B cell (primary cell): ENCODE results near the gene B3GALT6. TPM values are rescaled to one million over a fixed set of nuclear protein-coding genes. Genes with fewer than 3 reads are reported as not detected.

ENCODE experiments used
- ATAC-seq: fragments of 200-7000 bp; cut with Tn5 transposase; one replicate; pipeline ENCODE4 v1.10.0; 2021; ENCODE audit warnings: low read depth, mild to moderate bottlenecking, moderate number of reproducible peaks, moderate library complexity
- CTCF ChIA-PET: fragments of 350-600 bp; sonication (Branson Sonifier 250); formaldehyde crosslinking; loops from one replicate; lab custom pipeline; 2021; ENCODE audit warnings: antibody characterized with exemption, inconsistent platforms; lab: Charles Lee
- POLR2A ChIA-PET: fragments of 350-600 bp; sonication (Branson Sonifier 250); formaldehyde crosslinking; loops from one replicate; lab custom pipeline; 2021; ENCODE audit warnings: antibody characterized with exemption; lab: Charles Lee
- DNase-seq: peaks from one replicate; pipeline ENCODE4 v3.0.0; 2013
- H2AFZ ChIP-seq: 2 replicates; pipeline ENCODE4 v1.6.1; 2012; ENCODE audit warnings: mild to moderate bottlenecking, low read depth, low read length; ENCODE audit not compliant: insufficient read depth, poor library complexity, severe bottlenecking
- H3K27ac ChIP-seq, 2 donors: 1 replicate in 1 of 2; 2 replicates in 1 of 2; pipeline ENCODE4 v1.5.1; 2012 to 2013; ENCODE audit warnings: low read length in 2 of 2, mild to moderate bottlenecking in 2 of 2, moderate library complexity in 1 of 2
- H3K27me3 ChIP-seq, 4 experiments: fragments of 200-600 bp in 1 of 4; sonication (generic) in 1 of 4; replicated peaks in 1 of 4; 1 replicate in 2 of 4; 2 replicates in 2 of 4; pipeline versions ENCODE4 v1.6.1 to v1.7.0; 2013 to 2016; ENCODE audit warnings: low read length in 3 of 4, mild to moderate bottlenecking in 2 of 4, mixed read lengths in 1 of 4, moderate library complexity in 1 of 4; ENCODE audit not compliant: insufficient read depth in 4 of 4, control insufficient read depth in 3 of 4; ENCODE audit errors: control extremely low read depth in 1 of 4
- H3K36me3 ChIP-seq, 2 experiments: replicated peaks in 1 of 2; 1 replicate in 1 of 2; 2 replicates in 1 of 2; pipeline versions ENCODE4 v1.6.1 to v1.7.1; 2013; ENCODE audit warnings: low read length in 1 of 2; ENCODE audit not compliant: insufficient read depth in 2 of 2, control insufficient read depth in 1 of 2; ENCODE audit errors: control extremely low read depth in 1 of 2, extremely low read depth in 1 of 2
- H3K4me1 ChIP-seq, 2 donors: fragments of 200-600 bp in 1 of 2; sonication (generic) in 1 of 2; 1 replicate in 1 of 2; 2 replicates in 1 of 2; pipeline versions ENCODE4 v1.5.1 to v1.6.1; 2013 to 2017; ENCODE audit warnings: low read length in 2 of 2; ENCODE audit not compliant: control insufficient read depth in 2 of 2, insufficient read depth in 2 of 2
- H3K4me2 ChIP-seq: replicated peaks from 2 replicates; pipeline ENCODE3; 2012; ENCODE audit warnings: mild to moderate bottlenecking, low read depth, low read length; ENCODE audit not compliant: poor library complexity, severe bottlenecking
- H3K4me3 ChIP-seq, 5 experiments: fragments of 200-600 bp in 1 of 5; sonication (generic) in 1 of 5; 1 replicate in 3 of 5; 2 replicates in 2 of 5; pipeline versions ENCODE4 v1.5.1 to v1.7.0; 2011 to 2016; ENCODE audit warnings: low read length in 4 of 5, mild to moderate bottlenecking in 4 of 5, low read depth in 2 of 5, control low read depth in 1 of 5, moderate library complexity in 1 of 5; ENCODE audit not compliant: insufficient read depth in 1 of 5; ENCODE audit errors: control extremely low read depth in 1 of 5, extremely low read depth in 1 of 5
- H3K79me2 ChIP-seq: fragments of 200-600 bp; sonication (generic); one replicate; pipeline ENCODE4 v1.6.0; 2016; ENCODE audit warnings: low read length; ENCODE audit not compliant: control insufficient read depth, insufficient read depth
- H3K9ac ChIP-seq: fragments of 200-600 bp; sonication (generic); 2 replicates; pipeline ENCODE4 v1.6.1; 2017; ENCODE audit warnings: mild to moderate bottlenecking, low read length, moderate library complexity
- H3K9me3 ChIP-seq, 3 donors: one replicate each; pipeline versions ENCODE4 v1.6.1 to v1.7.1; 2013; ENCODE audit warnings: low read length in 2 of 3; ENCODE audit not compliant: control insufficient read depth in 2 of 3, insufficient read depth in 1 of 3; ENCODE audit errors: control extremely low read depth in 1 of 3
- H4K20me1 ChIP-seq: 2 replicates; pipeline ENCODE4 v1.6.0; 2012; ENCODE audit warnings: mild to moderate bottlenecking, low read length; ENCODE audit not compliant: insufficient read depth, control insufficient read depth, poor library complexity, severe bottlenecking
- H3K27ac Mint-ChIP-seq: one replicate; pipeline ENCODE4 v1.8.0; 2021; ENCODE audit warnings: mixed read lengths
- H3K27me3 Mint-ChIP-seq: one replicate; pipeline ENCODE4 v1.8.0; 2021; ENCODE audit warnings: mixed read lengths
- H3K4me1 Mint-ChIP-seq: one replicate; pipeline ENCODE4 v1.8.0; 2021; ENCODE audit warnings: mixed read lengths
- H3K4me3 Mint-ChIP-seq: one replicate; pipeline ENCODE4 v1.8.0; 2021; ENCODE audit warnings: mixed read lengths
- H3K9me3 Mint-ChIP-seq: one replicate; pipeline ENCODE4 v1.8.0; 2022; ENCODE audit warnings: mixed read lengths; ENCODE audit not compliant: insufficient read depth
- CTCF ChIP-seq: fragments of 200-600 bp; IDR thresholded peaks from one replicate; pipeline ENCODE4 v1.8.0; 2022; ENCODE audit warnings: antibody characterized with exemption, mild to moderate bottlenecking
- EZH2 ChIP-seq: IDR thresholded peaks from 2 replicates; pipeline ENCODE4 v1.6.1; 2012; ENCODE audit warnings: borderline replicate concordance, low read depth, mild to moderate bottlenecking, moderate library complexity, low read length; ENCODE audit not compliant: insufficient read depth, poor library complexity, severe bottlenecking
- WGBS: methylation state at CpG from one replicate; pipeline ENCODE4 v1.1.5; 2013; ENCODE audit warnings: missing lambda C conversion rate; ENCODE audit not compliant: insufficient coverage; 5-methylcytosine and 5-hydroxymethylcytosine counted together
- intact Hi-C: fragments of 100-400 bp; cut with micrococcal nuclease; formaldehyde crosslinking; loops from one replicate; pipeline ENCODE4 v1.10.0; 2022
- polyA plus RNA-seq: library from polyadenylated mRNA; depleted of rRNA; stranded (reverse); fragments of >200 nt; gene quantifications from 2 replicates; pipeline ENCODE4 v1.2.3, GENCODE V29; 2012
- total RNA-seq, 2 donors: library from RNA; stranded (reverse); fragments of 120-200 nt in 1 of 2; gene quantifications; 1 replicate in 1 of 2; 2 replicates in 1 of 2; pipeline versions ENCODE4 v1.2.3 to v1.2.4, GENCODE V29; 2013 to 2022

B3GALT6 gene
- total and polyA plus RNA-seq, 2 donors (not counting 1 experiment from before 2014, with no cell fraction given), result 5.9 to 21.0 TPM

- H3K36me3 ChIP-seq, result peaks cover 0 to 67% of the 10 kb centered on the region in 2 experiments
- POLR2A ChIA-PET, result interaction anchor here (1.2 kb wide), 1 partner anchor 51 kb away, joined by 3 read pairs; no protein-coding TSS in a partner anchor
Observed at GRCh38 chr1:1225913-1226312, 6.1 kb upstream of the B3GALT6 start.

More at GRCh38 chr1:1225913-1226312, 6.1 kb upstream of the B3GALT6 start:
- Histone ChIP-seq H3K79me2 (peaks cover 71% of the 10 kb centered on the region), H3K9ac (no peak overlapping the region), H4K20me1 (peaks cover 93% of the 10 kb centered on the region), H2AFZ (no peak overlapping the region), H3K4me3 (no peak overlapping the region), H3K27ac (no peak overlapping the region), H3K27me3 (no peaks in the 10 kb centered on the region), H3K9me3 (no peaks in the 10 kb centered on the region), H3K4me2 (no peak overlapping the region), H3K4me1 (peaks cover 13 to 18% of the 10 kb centered on the region in 2 donors)
- intact Hi-C loops, result no loop called here
- Mint-ChIP-seq H3K27me3 (no peaks in the 10 kb centered on the region), H3K9me3 (no peaks in the 10 kb centered on the region), H3K27ac (no peak overlapping the region), H3K4me1 (peaks cover 20% of the 10 kb centered on the region), H3K4me3 (no peak overlapping the region)
- TF ChIP-seq EZH2 (no peak), CTCF (no peak)
- CTCF ChIA-PET, result interaction anchor here (1.4 kb wide), 1 partner anchor 103 kb away, joined by 4 read pairs; no protein-coding TSS in a partner anchor
- 95% methylated on average over 18 of the region's 18 CpGs for WGBS
- no peak for ATAC-seq
- no peak for DNase-seq
